Tibial nerve (tissue), 4 donors: Measurements from ENCODE around the gene DNTT.

Experiments used
- EP300 ChIP-seq, 2 donors: sonication (generic); formaldehyde crosslinking; IDR thresholded peaks; one replicate each; pipeline ENCODE4 v1.6.1; 2017; ENCODE audit warnings: antibody characterized with exemption in 2 of 2, mild to moderate bottlenecking in 1 of 2
- POLR2A ChIP-seq, 2 donors: fragments of 450-650 bp; IDR thresholded peaks; one replicate each; pipeline ENCODE4 v1.6.1; 2017; ENCODE audit warnings: antibody characterized with exemption in 2 of 2, mild to moderate bottlenecking in 2 of 2, moderate library complexity in 2 of 2
- TF ChIP-seq, protein P1 (sequence below), 5 experiments: fragments of 200-600 bp in 3 of 5; fragments of 450-650 bp in 2 of 5; sonication (generic) in 3 of 5; IDR thresholded peaks; one replicate each; pipeline ENCODE4 v1.5.1; 2016 to 2019; ENCODE audit warnings: antibody characterized with exemption in 5 of 5, mild to moderate bottlenecking in 3 of 5, moderate library complexity in 2 of 5

GRCh38 chr10:96295475-96295874, 8.8 kb upstream of the DNTT start:
- TF ChIP-seq, protein P1, sequence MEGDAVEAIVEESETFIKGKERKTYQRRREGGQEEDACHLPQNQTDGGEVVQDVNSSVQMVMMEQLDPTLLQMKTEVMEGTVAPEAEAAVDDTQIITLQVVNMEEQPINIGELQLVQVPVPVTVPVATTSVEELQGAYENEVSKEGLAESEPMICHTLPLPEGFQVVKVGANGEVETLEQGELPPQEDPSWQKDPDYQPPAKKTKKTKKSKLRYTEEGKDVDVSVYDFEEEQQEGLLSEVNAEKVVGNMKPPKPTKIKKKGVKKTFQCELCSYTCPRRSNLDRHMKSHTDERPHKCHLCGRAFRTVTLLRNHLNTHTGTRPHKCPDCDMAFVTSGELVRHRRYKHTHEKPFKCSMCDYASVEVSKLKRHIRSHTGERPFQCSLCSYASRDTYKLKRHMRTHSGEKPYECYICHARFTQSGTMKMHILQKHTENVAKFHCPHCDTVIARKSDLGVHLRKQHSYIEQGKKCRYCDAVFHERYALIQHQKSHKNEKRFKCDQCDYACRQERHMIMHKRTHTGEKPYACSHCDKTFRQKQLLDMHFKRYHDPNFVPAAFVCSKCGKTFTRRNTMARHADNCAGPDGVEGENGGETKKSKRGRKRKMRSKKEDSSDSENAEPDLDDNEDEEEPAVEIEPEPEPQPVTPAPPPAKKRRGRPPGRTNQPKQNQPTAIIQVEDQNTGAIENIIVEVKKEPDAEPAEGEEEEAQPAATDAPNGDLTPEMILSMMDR (IDR thresholded peaks at IDR 0.05): no peak
- TF ChIP-seq EP300 (IDR thresholded peaks at IDR 0.05) (no peak), POLR2A (IDR thresholded peaks at IDR 0.05) (no peak)
